OCI-LY1 (cell line): Measurements from ENCODE around the gene E2F4.
A peak's percentile ranks its signal among the peaks of the same experiment; 100 is the strongest.

Experiments
- H2AFZ ChIP-seq: fragments of 200-600 bp; sonication (generic), shearing (Covaris generic); 2 replicates; pipeline ENCODE4 v1.6.0; 2014; ENCODE audit warnings: antibody characterized with exemption, mild to moderate bottlenecking, low read length
- H3F3A ChIP-seq: fragments of 200-600 bp; sonication (generic), shearing (Covaris generic); 2 replicates; pipeline ENCODE4 v1.6.0; 2014; ENCODE audit warnings: mild to moderate bottlenecking, antibody characterized with exemption, low read length, moderate library complexity; ENCODE audit not compliant: insufficient read depth
- H3K27ac ChIP-seq: fragments of 200-600 bp; sonication (generic); 2 replicates; pipeline ENCODE4 v1.5.1; 2014; ENCODE audit warnings: low read length, mixed run types, mild to moderate bottlenecking, low read depth; ENCODE audit not compliant: poor library complexity, severe bottlenecking
- H3K27me3 ChIP-seq: fragments of 200-600 bp; sonication (generic); 2 replicates; pipeline ENCODE4 v1.6.0; 2014; ENCODE audit warnings: antibody characterized with exemption, mild to moderate bottlenecking, low read length, moderate library complexity; ENCODE audit not compliant: insufficient read depth
- H3K36me3 ChIP-seq: fragments of 200-600 bp; sonication (generic); 2 replicates; pipeline ENCODE4 v1.6.1; 2014; ENCODE audit warnings: mild to moderate bottlenecking, antibody characterized with exemption, low read length, moderate library complexity, mixed read lengths; ENCODE audit not compliant: insufficient read depth
- H3K4me1 ChIP-seq: fragments of 200-600 bp; sonication (generic); 2 replicates; pipeline ENCODE4 v1.5.1; 2014; ENCODE audit warnings: mild to moderate bottlenecking, low read length, moderate library complexity; ENCODE audit not compliant: insufficient read depth, severe bottlenecking
- H3K4me2 ChIP-seq: fragments of 200-600 bp; sonication (generic), shearing (Covaris generic); 2 replicates; pipeline ENCODE4 v1.6.1; 2014; ENCODE audit warnings: low read length
- H3K4me3 ChIP-seq: fragments of 200-600 bp; sonication (generic); 2 replicates; pipeline ENCODE4 v1.5.1; 2014; ENCODE audit warnings: low read length, low read depth, mild to moderate bottlenecking, mixed read lengths; ENCODE audit not compliant: poor library complexity, severe bottlenecking
- H3K79me2 ChIP-seq: fragments of 200-600 bp; shearing (Covaris generic); 2 replicates; pipeline ENCODE4 v1.6.1; 2016; ENCODE audit warnings: mixed run types, low read length, mixed read lengths; ENCODE audit not compliant: insufficient read depth
- H3K9ac ChIP-seq: fragments of 200-600 bp; sonication (generic), shearing (Covaris generic); 2 replicates; pipeline ENCODE4 v1.6.1; 2014; ENCODE audit warnings: mild to moderate bottlenecking, low read length, mixed read lengths
- H3K9me2 ChIP-seq: fragments of 200-600 bp; sonication (generic), shearing (Covaris generic); 2 replicates; pipeline ENCODE4 v1.6.1; 2014; ENCODE audit warnings: low read depth, mild to moderate bottlenecking, low read length, mixed read lengths
- H3K9me3 ChIP-seq: fragments of 200-600 bp; shearing (Covaris generic); 2 replicates; pipeline ENCODE4 v1.6.1; 2014; ENCODE audit warnings: low read length, mixed read lengths
- H4K20me1 ChIP-seq: fragments of 200-600 bp; sonication (generic), shearing (Covaris generic); 2 replicates; pipeline ENCODE4 v1.6.0; 2016; ENCODE audit warnings: mild to moderate bottlenecking, low read length; ENCODE audit not compliant: insufficient read depth
- EZH2 ChIP-seq: fragments of 200-600 bp; sonication (generic), shearing (Covaris generic); IDR thresholded peaks from 2 replicates; pipeline ENCODE4 v1.8.0; 2017; ENCODE audit warnings: borderline replicate concordance, mixed run types, mild to moderate bottlenecking, antibody characterized with exemption, low read length, moderate library complexity, mixed read lengths
- TF ChIP-seq, protein P1 (sequence below): fragments of 200-600 bp; sonication (generic), shearing (Covaris generic); IDR thresholded peaks from 2 replicates; pipeline ENCODE4 v1.5.1; 2017; ENCODE audit warnings: mild to moderate bottlenecking, antibody characterized with exemption, low read length, moderate library complexity, mixed read lengths

The E2F4 gene

DNA sequence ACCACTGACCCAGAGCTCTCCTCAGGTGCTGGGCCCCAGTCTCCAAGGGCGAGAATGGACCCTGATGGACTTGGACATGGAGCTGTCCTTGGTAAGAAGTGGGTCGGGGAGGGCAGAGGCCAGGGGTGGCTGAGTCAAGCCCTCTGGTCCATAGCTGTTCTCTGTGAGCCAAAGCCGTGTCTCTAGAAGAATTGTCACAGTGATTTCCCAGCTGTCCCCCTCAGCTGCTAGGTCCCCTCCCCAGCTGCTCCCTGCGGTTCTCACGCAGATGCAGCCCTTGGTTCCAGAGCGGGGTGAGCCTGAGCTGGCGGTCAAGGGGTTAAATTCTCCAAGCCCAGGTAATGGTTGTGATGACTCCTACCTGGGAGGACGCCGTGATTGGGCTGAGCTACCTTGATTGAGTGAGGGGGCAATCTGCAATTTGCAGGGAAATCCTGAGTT lies 22.9 kb upstream of the E2F4 start:
- H4K20me1 ChIP-seq, result no peaks in the 10 kb centered on the region
- no peaks in the 10 kb centered on the region for H3K36me3 ChIP-seq
- H3K4me1 ChIP-seq, result peaks cover 18% of the 10 kb centered on the region
- H3K27ac ChIP-seq, result no peak overlapping the region
- H3F3A ChIP-seq, result no peaks in the 10 kb centered on the region
- no peak overlapping the region for H3K9ac ChIP-seq
- H3K4me2 ChIP-seq, result no peak overlapping the region
- H2AFZ ChIP-seq, result no peak overlapping the region
- H3K4me3 ChIP-seq, result no peak overlapping the region
- H3K79me2 ChIP-seq, result no peaks in the 10 kb centered on the region
- H3K27me3 ChIP-seq, result no peaks in the 10 kb centered on the region; the same call in 1 of the 2 replicates
- no peaks in the 10 kb centered on the region for H3K9me2 ChIP-seq
- no peak for TF ChIP-seq EZH2
- TF ChIP-seq, protein P1, sequence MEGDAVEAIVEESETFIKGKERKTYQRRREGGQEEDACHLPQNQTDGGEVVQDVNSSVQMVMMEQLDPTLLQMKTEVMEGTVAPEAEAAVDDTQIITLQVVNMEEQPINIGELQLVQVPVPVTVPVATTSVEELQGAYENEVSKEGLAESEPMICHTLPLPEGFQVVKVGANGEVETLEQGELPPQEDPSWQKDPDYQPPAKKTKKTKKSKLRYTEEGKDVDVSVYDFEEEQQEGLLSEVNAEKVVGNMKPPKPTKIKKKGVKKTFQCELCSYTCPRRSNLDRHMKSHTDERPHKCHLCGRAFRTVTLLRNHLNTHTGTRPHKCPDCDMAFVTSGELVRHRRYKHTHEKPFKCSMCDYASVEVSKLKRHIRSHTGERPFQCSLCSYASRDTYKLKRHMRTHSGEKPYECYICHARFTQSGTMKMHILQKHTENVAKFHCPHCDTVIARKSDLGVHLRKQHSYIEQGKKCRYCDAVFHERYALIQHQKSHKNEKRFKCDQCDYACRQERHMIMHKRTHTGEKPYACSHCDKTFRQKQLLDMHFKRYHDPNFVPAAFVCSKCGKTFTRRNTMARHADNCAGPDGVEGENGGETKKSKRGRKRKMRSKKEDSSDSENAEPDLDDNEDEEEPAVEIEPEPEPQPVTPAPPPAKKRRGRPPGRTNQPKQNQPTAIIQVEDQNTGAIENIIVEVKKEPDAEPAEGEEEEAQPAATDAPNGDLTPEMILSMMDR, result no peak
- H3K9me3 ChIP-seq, result no peaks in the 10 kb centered on the region

DNA sequence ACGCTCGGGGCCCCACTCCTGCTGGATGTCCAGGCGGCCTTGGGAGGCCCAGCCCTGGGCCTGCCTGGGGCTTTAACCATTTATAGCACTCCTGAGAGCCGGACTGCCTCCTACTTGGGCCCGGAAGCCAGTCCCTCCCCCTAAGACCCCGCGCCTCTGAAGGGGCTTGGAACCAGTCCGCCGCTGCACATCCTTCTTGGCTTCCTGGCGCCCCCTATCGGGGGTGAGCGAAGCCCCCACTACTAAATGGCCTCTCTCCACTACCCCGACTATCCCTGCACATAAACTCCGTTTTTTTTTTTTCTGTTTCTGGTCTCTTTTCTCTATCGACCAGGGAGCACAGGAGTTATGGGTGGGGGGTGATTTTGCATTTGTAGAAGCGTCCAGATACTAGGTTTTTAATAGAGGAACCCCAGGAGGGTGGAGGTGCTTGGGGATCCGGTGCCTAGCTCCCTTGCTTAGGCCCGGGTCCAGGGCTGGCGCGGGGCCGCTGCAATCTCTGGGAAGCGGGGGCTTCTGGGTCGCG lies 22.2 kb upstream of the E2F4 start:
- peak overlapping the region; percentile 36; the same call in 1 of the 2 replicates for H3K9ac ChIP-seq

GRCh38 chr16:67170168-67170948 lies 21.6 kb upstream of the E2F4 start, which contains the start of gene NOL3:
NOL3 (plus strand) TSS chr16:67170538.
- H3K4me2 ChIP-seq, result peak within 1 kb of the TSS; percentile 68
- no peaks in the 10 kb centered on the region for H3K36me3 ChIP-seq
- peak within 1 kb of the TSS; percentile 40; the same call in 1 of the 2 replicates for H3K9ac ChIP-seq
- H3K9me3 ChIP-seq, result no peaks in the 10 kb centered on the region
- H3F3A ChIP-seq, result no peaks in the 10 kb centered on the region
- no peaks in the 10 kb centered on the region for H3K79me2 ChIP-seq
- peaks cover 24% of the 10 kb centered on the region for H3K4me1 ChIP-seq
- no peaks in the 10 kb centered on the region for H4K20me1 ChIP-seq
- H3K4me3 ChIP-seq, result peak within 1 kb of the TSS; percentile 45
- H3K27ac ChIP-seq, result no peak within 1 kb of the TSS
- no peaks in the 10 kb centered on the region for H3K27me3 ChIP-seq
- H2AFZ ChIP-seq, result no peak within 1 kb of the TSS
- TF ChIP-seq EZH2, result no peak
- no peaks in the 10 kb centered on the region for H3K9me2 ChIP-seq

More for the DNA sequence above, 22.2 kb upstream of the E2F4 start:
- H3K4me3 ChIP-seq, result peak overlapping the region; percentile 45
- TF ChIP-seq, protein P1, result peak; percentile 72
- TF ChIP-seq EZH2, result no peak
- no peaks in the 10 kb centered on the region for H3K9me3 ChIP-seq
- H3K4me1 ChIP-seq, result peaks cover 23% of the 10 kb centered on the region
- H3F3A ChIP-seq, result no peaks in the 10 kb centered on the region
- H3K27me3 ChIP-seq, result no peaks in the 10 kb centered on the region
- H2AFZ ChIP-seq, result no peak overlapping the region
- no peaks in the 10 kb centered on the region for H4K20me1 ChIP-seq
- no peak overlapping the region for H3K27ac ChIP-seq
- no peaks in the 10 kb centered on the region for H3K79me2 ChIP-seq
- no peaks in the 10 kb centered on the region for H3K9me2 ChIP-seq
- H3K4me2 ChIP-seq, result peak overlapping the region; percentile 68
- H3K36me3 ChIP-seq, result no peaks in the 10 kb centered on the region
